ENCODE data around the gene TGFB1.
A peak's percentile ranks its signal among the peaks of the same experiment; 100 is the strongest.

TGFB1 gene

DNA sequence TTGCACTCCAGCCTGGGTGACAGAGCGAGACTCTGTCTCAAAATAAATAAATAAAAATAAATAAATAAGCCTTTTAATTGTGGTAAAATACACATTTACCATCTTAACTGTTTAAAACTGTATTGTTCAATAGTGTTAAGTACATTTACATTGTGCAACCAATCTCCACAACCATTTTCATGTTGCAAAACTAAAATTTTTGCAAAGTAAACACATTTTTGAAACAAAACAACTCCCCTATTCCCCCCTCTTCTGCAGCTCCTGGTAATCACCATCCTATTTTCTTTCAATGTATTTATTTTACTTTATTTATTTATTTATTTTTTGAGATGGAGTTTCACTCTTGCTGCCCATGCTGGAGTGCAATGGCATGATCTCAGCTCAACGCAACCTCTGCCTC is 16.0 kb upstream of the TGFB1 start:
- TF ChIP-seq CTCF (IDR thresholded peaks at IDR 0.05; ENCODE audit: extremely low read depth, missing control alignments): no peak

DNA sequence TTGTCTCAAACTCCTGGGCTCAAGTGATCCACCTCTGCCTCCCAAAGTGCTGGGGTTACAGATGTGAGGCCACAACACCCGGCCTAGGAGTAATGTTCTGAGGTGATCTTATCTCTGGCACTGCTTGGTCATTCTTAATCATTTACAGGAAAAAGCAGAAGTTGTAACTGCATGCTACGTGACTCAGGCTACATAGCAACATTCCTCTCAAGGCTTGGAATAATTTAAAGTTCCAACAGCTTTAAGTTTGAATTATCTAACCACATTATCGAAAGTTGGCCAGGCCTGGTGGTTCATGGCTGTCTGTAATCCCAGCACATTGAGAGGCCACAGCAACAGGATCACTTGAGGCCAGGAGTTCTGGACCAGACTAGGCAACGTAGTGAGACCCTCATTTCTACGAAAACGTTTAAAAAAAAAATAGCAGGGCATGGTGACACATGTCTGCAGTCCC is 14.2 kb upstream of the TGFB1 start:
- no peak for TF ChIP-seq CTCF (IDR thresholded peaks at IDR 0.05; ENCODE audit: extremely low read depth, missing control alignments)
- peak; percentile 54 for DNase-seq (ENCODE audit: low spot score)

More for the DNA sequence above, 16.0 kb upstream of the TGFB1 start:
- DNase-seq (ENCODE audit: low spot score): no peak

DNA sequence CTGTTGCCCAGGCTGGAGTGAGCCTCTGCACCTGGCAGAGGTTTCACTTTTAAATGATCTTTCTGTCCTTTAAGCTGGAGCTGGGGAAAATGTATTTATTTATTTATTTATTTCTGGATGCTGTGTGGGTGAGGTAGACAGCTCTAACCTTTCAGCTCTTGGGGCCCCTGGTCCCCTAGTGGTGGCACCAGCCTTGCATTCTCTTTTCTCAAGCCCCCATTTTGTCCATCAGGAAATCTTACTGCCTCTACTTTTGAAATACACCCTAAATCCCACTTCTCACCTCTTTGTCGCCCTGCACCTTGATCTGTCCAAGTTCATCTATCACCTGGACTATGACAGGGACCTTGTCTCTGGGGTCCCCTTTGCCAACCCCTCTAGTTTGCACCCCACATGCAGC is 12.4 kb upstream of the TGFB1 start:
- no peak for DNase-seq (ENCODE audit: low spot score)
- TF ChIP-seq CTCF (IDR thresholded peaks at IDR 0.05; ENCODE audit: extremely low read depth, missing control alignments): no peak

GRCh38 chr19:41364524-41365391 is 11.0 kb upstream of the TGFB1 start:
- DNase-seq (ENCODE audit: low spot score): no peak
- TF ChIP-seq CTCF (IDR thresholded peaks at IDR 0.05; ENCODE audit: extremely low read depth, missing control alignments): no peak

DNA sequence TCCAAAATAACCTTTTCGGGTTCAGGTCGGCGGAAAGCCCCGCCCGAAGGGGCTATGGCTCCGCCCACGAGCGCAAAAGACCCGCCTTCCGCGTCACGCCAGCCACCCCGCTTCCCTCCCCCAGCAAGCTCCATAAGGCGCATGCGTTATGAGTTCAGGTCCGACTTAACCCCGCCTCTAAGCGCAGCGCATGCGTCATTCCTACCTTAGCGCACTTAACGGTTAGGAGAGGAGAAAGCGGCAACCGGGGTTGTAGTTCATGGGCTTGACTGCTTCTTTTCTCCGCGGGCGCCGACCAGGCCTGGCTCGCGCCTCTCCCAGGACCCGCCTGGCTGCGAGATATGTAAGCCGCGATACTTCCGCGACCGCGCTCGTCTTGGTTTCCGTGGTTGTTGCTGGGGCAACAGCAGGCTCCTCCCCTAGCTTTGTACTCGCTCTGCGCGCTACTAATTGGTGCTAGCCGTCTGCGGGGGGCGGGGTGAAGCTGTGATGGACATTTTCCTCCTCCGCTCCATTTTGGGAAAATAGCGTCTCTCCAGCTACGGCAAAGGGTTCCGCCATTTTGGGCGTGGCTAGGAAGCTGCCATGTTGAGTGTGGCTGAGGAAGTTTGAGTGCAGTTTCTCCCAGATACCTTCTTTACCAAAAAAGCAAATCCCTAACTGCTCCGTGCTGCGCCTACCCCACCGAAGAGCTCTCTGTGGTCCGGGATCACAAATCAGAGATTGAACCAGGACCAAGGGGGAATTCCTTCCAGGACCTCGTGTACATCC is 10.2 kb upstream of the TGFB1 start, which contains the start of gene B9D2:
B9D2 (minus strand) TSS at position 397 of the 771 bp plus-strand sequence. CDS start 630 bp downstream, outside the sequence.
- TF ChIP-seq CTCF (IDR thresholded peaks at IDR 0.05; ENCODE audit: extremely low read depth, missing control alignments): no peak
- peak; percentile 94 for DNase-seq (ENCODE audit: low spot score)

DNA sequence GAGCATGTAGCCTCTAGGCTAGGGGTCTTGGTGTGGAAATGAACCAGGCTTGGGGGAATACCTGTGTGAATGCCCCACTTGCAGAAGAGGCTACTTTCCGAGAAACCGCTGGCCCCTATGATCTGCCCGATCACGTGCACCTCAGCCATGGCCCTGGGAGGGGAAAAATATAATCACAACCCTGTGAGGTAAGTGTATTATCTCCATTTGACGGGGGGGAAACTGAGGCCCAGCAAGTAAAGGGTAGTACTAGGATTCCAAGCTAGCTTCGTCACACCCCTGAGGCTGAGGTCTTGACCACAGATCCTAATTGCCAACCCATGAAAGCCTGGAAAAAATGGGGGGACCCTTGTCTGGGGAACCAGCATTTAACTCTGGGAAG is 9.6 kb upstream of the TGFB1 start:
- no peak for TF ChIP-seq CTCF (IDR thresholded peaks at IDR 0.05; ENCODE audit: extremely low read depth, missing control alignments)
- DNase-seq (ENCODE audit: low spot score): no peak
